Astrocyte (in vitro differentiated cells and primary cell): ENCODE data around the gene USP35.

Source experiments
- EZH2 ChIP-seq: IDR thresholded peaks from 2 replicates; pipeline ENCODE4 v1.6.1; 2012; ENCODE audit warnings: mild to moderate bottlenecking, low read length, inconsistent platforms; ENCODE audit not compliant: insufficient read depth
- TF ChIP-seq, protein P1 (sequence below): IDR thresholded peaks from 2 replicates; pipeline ENCODE4 v1.5.1; 2011; ENCODE audit warnings: low read depth, mild to moderate bottlenecking, inconsistent platforms, low read length, moderate library complexity; ENCODE audit not compliant: insufficient read depth

DNA sequence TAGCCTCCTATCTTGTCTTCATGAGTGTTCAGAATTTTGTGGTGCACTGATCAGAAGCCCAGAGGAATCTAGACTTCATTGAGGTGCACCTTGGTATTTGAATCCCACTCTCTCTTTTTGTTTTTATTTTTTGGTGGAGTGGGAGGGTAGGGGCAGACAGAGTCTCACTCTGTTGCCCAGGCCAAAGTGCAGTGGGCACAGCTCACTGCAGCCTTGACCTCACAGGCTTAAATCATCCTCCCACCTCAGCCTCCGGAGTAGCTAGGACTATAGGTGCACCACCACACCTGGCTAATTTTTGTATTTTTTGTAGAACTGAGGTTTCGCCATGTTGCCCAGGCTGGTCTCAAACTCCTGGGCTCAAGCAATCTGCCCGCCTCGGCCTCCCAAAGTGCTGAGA is 38.4 kb upstream of the USP35 start:
- TF ChIP-seq, protein P1, sequence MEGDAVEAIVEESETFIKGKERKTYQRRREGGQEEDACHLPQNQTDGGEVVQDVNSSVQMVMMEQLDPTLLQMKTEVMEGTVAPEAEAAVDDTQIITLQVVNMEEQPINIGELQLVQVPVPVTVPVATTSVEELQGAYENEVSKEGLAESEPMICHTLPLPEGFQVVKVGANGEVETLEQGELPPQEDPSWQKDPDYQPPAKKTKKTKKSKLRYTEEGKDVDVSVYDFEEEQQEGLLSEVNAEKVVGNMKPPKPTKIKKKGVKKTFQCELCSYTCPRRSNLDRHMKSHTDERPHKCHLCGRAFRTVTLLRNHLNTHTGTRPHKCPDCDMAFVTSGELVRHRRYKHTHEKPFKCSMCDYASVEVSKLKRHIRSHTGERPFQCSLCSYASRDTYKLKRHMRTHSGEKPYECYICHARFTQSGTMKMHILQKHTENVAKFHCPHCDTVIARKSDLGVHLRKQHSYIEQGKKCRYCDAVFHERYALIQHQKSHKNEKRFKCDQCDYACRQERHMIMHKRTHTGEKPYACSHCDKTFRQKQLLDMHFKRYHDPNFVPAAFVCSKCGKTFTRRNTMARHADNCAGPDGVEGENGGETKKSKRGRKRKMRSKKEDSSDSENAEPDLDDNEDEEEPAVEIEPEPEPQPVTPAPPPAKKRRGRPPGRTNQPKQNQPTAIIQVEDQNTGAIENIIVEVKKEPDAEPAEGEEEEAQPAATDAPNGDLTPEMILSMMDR = no peak
- no peak for TF ChIP-seq EZH2
